Sigmoid colon (tissue), 7 donors: ENCODE measurements around the gene HOXA6. TPM values are rescaled to one million over a fixed set of nuclear protein-coding genes. Genes with fewer than 3 reads are reported as not detected.

Experiments
- DNase-seq: peaks from one replicate; pipeline ENCODE4 v3.0.0-alpha.2; 2019
- H3K27ac ChIP-seq, 4 donors: fragments of 200-600 bp; sonication (generic); one replicate each; pipeline ENCODE4 v1.5.1; 2016 to 2019; ENCODE audit warnings: mild to moderate bottlenecking in 1 of 4
- H3K27me3 ChIP-seq, 3 donors: fragments of 200-600 bp; sonication (generic); one replicate each; pipeline ENCODE4 v1.5.1; 2019; ENCODE audit warnings: mild to moderate bottlenecking in 1 of 3
- H3K36me3 ChIP-seq, 4 donors: fragments of 200-600 bp; sonication (generic); one replicate each; pipeline ENCODE4 v1.5.1; 2016 to 2019
- H3K4me1 ChIP-seq, 4 donors: fragments of 200-600 bp; sonication (generic); one replicate each; pipeline ENCODE4 v1.5.1; 2017 to 2019
- H3K4me3 ChIP-seq, 4 donors: fragments of 200-600 bp; sonication (generic); one replicate each; pipeline ENCODE4 v1.5.1; 2017 to 2019; ENCODE audit warnings: mild to moderate bottlenecking in 2 of 4, moderate library complexity in 1 of 4
- H3K9me3 ChIP-seq, 4 donors: fragments of 200-600 bp in 3 of 4; sonication (generic) in 3 of 4; one replicate each; pipeline versions ENCODE4 v1.5.1 to v1.6.1; 2013 to 2019
- EP300 ChIP-seq, 4 donors: sonication (generic); formaldehyde crosslinking; IDR thresholded peaks; one replicate each; pipeline ENCODE4 v1.6.1; 2017; ENCODE audit warnings: antibody characterized with exemption in 4 of 4
- POLR2A ChIP-seq, 2 donors: fragments of 450-650 bp; IDR thresholded peaks; one replicate each; pipeline ENCODE4 v1.6.1; 2016; ENCODE audit warnings: antibody characterized with exemption in 2 of 2, mild to moderate bottlenecking in 2 of 2, moderate library complexity in 2 of 2
- POLR2AphosphoS5 ChIP-seq, 4 donors: sonication (generic); formaldehyde crosslinking; IDR thresholded peaks; one replicate each; pipeline ENCODE4 v1.6.1; 2017; ENCODE audit warnings: antibody characterized with exemption in 4 of 4
- WGBS, 2 donors: extraction: QIAGEN DNeasy Blood & Tissue Kit; methylation state at CpG; one replicate each; pipeline ENCODE4 v1.1.7; 2013; 5-methylcytosine and 5-hydroxymethylcytosine counted together
- intact Hi-C: fragments of 100-400 bp; cut with DNase I; formaldehyde crosslinking; loops from one replicate; pipeline ENCODE4 v1.15.1; 2023
- polyA plus RNA-seq, 3 donors: library from polyadenylated mRNA; stranded (reverse); fragments of 200-250 nt; gene quantifications; one replicate each; pipeline ENCODE4 v1.2.3, GENCODE V29; 2013
- total RNA-seq, 4 donors: library from RNA; depleted of rRNA; stranded (reverse); fragments of >200 nt; gene quantifications; one replicate each; pipeline ENCODE4 v1.1.0, GENCODE V29; 2016
- TF ChIP-seq, protein P1 (sequence below), 4 experiments: fragments of 450-650 bp in 3 of 4; fragments of 200-600 bp in 1 of 4; IDR thresholded peaks; one replicate each; pipeline ENCODE4 v1.5.1; 2016 to 2019; ENCODE audit warnings: antibody characterized with exemption in 4 of 4, mild to moderate bottlenecking in 3 of 4, moderate library complexity in 2 of 4
- donor health status: healthy with polysubstance abuse.
- donor health status: Bipolar disorder and iron deficiency.
- donor health status: healthy.

Gene HOXA6
- total and polyA plus RNA-seq, 7 donors: 1.6 to 10.0 (median 4.5) TPM; not detected in 1

DNA sequence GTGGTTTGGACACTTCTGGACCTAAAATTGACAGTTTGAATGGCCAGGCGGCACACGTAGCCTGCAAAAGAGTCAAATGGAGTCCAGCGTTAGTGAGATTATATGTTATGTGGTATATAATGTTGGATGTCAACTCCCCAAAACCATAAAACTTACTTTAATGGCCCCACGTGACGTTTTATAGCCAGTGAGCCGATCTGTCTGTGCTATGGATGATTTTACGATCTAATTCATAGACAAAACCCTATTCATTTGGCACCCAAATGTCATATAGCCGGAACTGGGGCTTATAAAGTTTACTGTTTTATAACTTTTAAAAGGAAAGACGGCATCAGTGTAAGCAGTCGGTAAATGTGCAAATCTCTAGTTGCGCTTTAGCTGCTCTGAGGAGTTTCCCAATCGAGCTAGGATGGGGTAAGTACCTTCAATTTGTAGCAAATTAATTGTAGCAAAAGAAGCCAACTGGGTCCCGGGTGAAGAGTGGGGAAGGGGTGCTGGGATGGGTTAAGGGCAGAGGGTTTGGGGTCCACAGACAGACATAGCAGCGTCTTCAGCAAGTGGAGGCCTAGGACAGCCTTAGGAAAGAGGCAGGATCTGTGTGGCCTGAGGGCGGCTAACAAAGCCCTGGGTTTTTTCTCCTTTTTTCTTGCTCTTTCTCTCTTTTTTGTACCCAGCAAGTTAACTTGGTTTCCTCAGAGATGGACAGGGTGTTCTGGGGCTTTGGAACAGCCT is 7.3 kb downstream of the HOXA6 start:
- Histone ChIP-seq H3K27ac (peak overlapping the region; percentile 67 to 99 (median 92)), H3K9me3 (no peaks in the 10 kb centered on the region), H3K4me1 (peaks cover 0 to 51% (median 32%) of the 10 kb centered on the region in 4 donors), H3K36me3 (peaks cover 11 to 37% (median 14%) of the 10 kb centered on the region in 4 donors), H3K4me3 (peak overlapping the region in 2 of 4 donors; percentile 22 to 28), H3K27me3 (no peaks in the 10 kb centered on the region)
- 12 to 63% methylated on average over 15 of the region's 15 CpGs for WGBS, 2 donors
- intact Hi-C loops: no loop called here
- no peak for DNase-seq
- no peak for TF ChIP-seq EP300 (IDR thresholded peaks at IDR 0.05)
- TF ChIP-seq, protein P1, sequence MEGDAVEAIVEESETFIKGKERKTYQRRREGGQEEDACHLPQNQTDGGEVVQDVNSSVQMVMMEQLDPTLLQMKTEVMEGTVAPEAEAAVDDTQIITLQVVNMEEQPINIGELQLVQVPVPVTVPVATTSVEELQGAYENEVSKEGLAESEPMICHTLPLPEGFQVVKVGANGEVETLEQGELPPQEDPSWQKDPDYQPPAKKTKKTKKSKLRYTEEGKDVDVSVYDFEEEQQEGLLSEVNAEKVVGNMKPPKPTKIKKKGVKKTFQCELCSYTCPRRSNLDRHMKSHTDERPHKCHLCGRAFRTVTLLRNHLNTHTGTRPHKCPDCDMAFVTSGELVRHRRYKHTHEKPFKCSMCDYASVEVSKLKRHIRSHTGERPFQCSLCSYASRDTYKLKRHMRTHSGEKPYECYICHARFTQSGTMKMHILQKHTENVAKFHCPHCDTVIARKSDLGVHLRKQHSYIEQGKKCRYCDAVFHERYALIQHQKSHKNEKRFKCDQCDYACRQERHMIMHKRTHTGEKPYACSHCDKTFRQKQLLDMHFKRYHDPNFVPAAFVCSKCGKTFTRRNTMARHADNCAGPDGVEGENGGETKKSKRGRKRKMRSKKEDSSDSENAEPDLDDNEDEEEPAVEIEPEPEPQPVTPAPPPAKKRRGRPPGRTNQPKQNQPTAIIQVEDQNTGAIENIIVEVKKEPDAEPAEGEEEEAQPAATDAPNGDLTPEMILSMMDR (IDR thresholded peaks at IDR 0.05): no peak
- TF ChIP-seq POLR2A (IDR thresholded peaks at IDR 0.05): peak in 1 of 2 donors; percentile 25
- TF ChIP-seq POLR2AphosphoS5 (IDR thresholded peaks at IDR 0.05): no peak

DNA sequence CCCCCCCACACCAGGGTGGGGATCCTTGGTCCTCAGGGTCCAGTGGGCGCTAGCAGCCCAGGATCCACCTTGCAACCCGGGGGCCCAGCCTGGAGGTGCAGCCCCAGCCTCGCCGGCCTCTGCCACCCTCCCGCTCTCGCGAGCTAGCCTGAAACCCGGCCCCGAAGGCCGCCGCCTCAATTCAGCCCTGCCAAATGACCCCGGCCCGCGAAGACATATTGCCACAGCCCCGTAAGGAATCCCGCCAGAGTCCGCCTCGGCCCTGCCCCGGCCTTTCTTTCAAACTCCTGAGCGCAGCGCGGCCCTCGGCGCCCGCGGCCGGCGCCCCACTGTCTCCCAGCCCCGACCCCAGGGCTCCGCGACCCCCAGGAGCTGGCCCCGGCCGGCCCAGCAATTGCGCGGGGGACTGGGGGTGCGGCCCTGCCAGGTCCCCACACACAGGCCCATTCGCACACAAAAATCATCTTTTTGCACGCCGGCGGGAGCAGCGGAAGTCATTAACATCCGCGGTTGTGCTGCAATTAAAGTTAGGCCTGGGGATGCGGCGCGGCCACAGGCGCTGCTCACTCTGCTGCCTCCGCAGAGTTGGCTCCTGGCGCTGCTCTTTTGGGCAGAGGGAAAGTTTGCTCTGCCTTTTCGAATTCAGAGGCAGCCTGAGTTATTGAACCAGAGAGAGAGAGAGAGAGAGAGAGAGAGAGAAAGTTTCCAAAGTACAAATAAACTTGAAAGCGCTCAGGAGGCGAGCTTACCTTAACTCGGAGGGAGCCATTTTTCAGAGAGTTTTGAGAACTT is 8.0 kb downstream of the HOXA6 start:
- Histone ChIP-seq H3K4me1 (peaks cover 0 to 59% (median 40%) of the 10 kb centered on the region in 4 donors), H3K27ac (peak overlapping the region; percentile 67 to 99 (median 92)), H3K36me3 (peaks cover 3 to 30% (median 8%) of the 10 kb centered on the region in 4 donors), H3K4me3 (peak overlapping the region in 3 of 4 donors; percentile 8 to 28 (median 22)), H3K9me3 (no peaks in the 10 kb centered on the region), H3K27me3 (no peaks in the 10 kb centered on the region)
- TF ChIP-seq POLR2A (IDR thresholded peaks at IDR 0.05): no peak
- TF ChIP-seq EP300 (IDR thresholded peaks at IDR 0.05): no peak
- TF ChIP-seq, protein P1 (IDR thresholded peaks at IDR 0.05): no peak
- TF ChIP-seq POLR2AphosphoS5 (IDR thresholded peaks at IDR 0.05): no peak
- WGBS, 2 donors: 8 to 58% methylated on average over 53 of the region's 53 CpGs
- DNase-seq: no peak
- intact Hi-C loops: no loop called here

DNA sequence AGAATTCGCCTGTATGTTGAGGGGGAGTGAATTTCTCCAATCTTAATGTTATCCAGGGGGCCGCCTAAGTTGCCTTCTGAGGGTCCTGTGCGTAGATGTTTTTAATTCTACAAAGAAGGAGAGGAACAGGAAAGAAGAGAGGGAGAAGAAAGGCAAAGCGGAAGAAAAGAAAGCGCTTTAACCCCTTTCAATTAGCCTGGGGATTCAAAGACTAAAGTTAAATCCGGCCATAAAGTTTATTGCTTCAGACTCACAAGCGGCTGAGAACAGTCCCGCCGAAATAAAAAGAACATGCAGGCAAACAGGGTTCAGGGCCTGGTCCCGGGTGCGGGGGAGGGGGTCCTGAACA is 8.6 kb downstream of the HOXA6 start:
- H3K27me3 ChIP-seq: no peaks in the 10 kb centered on the region
- WGBS, 2 donors: 10 to 65% methylated on average over 11 of the region's 11 CpGs

DNA sequence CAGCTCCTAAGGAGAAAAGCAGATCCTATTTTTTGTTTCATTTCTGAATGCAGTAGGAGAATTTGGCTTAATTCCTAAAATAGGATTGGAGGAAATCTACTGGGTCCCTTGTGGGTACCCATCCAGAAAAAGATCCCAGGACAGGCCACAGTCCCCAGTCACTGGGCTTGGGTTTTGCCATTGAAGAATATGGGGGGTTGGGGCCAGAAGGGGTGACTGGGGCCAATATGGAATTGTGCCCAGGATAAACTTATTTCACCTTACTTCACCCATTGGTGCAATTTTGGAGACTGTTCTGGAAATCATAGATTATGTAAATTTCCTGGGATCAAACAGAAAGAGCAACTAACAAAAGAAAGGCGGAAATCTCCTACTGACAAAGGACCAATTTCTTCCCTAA is 9.1 kb downstream of the HOXA6 start:
- Histone ChIP-seq H3K4me1 (peaks cover 0 to 60% (median 44%) of the 10 kb centered on the region in 4 donors), H3K9me3 (no peaks in the 10 kb centered on the region), H3K36me3 (peaks cover 0 to 21% (median 0%) of the 10 kb centered on the region in 4 donors), H3K4me3 (no peak overlapping the region), H3K27ac (peak overlapping the region; percentile 67 to 99 (median 92)), H3K27me3 (no peaks in the 10 kb centered on the region)
- TF ChIP-seq, protein P1 (IDR thresholded peaks at IDR 0.05): no peak
- TF ChIP-seq POLR2A (IDR thresholded peaks at IDR 0.05) (no peak), POLR2AphosphoS5 (IDR thresholded peaks at IDR 0.05) (no peak), EP300 (IDR thresholded peaks at IDR 0.05) (no peak)
- WGBS, 2 donors: 18 to 59% methylated on average over 1 of the region's 1 CpG
- intact Hi-C loops: no loop called here
- no peak for DNase-seq

More for the DNA sequence above, 8.6 kb downstream of the HOXA6 start:
- no peak for DNase-seq
- peak overlapping the region; percentile 67 to 99 (median 92) for H3K27ac ChIP-seq
- TF ChIP-seq EP300 (IDR thresholded peaks at IDR 0.05): no peak
- no peak for TF ChIP-seq POLR2AphosphoS5 (IDR thresholded peaks at IDR 0.05)
- no peak for TF ChIP-seq POLR2A (IDR thresholded peaks at IDR 0.05)
- TF ChIP-seq, protein P1 (IDR thresholded peaks at IDR 0.05): no peak
- no peaks in the 10 kb centered on the region for H3K9me3 ChIP-seq
- H3K4me1 ChIP-seq: peaks cover 0 to 64% (median 43%) of the 10 kb centered on the region in 4 donors
- H3K4me3 ChIP-seq: peak overlapping the region in 3 of 4 donors; percentile 8 to 28 (median 22)
- H3K36me3 ChIP-seq: peaks cover 0 to 24% (median 2%) of the 10 kb centered on the region in 4 donors
- intact Hi-C loops: no loop called here
